GM23248 (cell line): Measurements from ENCODE around the gene SSR2. TPM values are rescaled to one million over a fixed set of nuclear protein-coding genes. Genes with fewer than 3 reads are reported as not detected.
A peak's percentile ranks its signal among the peaks of the same experiment; 100 is the strongest.

Experiments
- DNase-seq: peaks from one replicate; pipeline ENCODE4 v3.0.0-alpha.2; 2015
- H2AFZ ChIP-seq: fragments of 200-600 bp; sonication (generic); 2 replicates; pipeline ENCODE4 v1.6.1; 2016; ENCODE audit warnings: antibody characterized with exemption
- H3F3A ChIP-seq: fragments of 200-600 bp; sonication (generic); 2 replicates; pipeline ENCODE4 v1.6.1; 2016; ENCODE audit warnings: mild to moderate bottlenecking, antibody characterized with exemption, mixed run types; ENCODE audit not compliant: insufficient read depth
- H3K27ac ChIP-seq: fragments of 200-600 bp; sonication (generic); 2 replicates; pipeline ENCODE4 v1.5.1; 2016; ENCODE audit warnings: mild to moderate bottlenecking
- H3K27me3 ChIP-seq: fragments of 200-600 bp; sonication (generic); replicated peaks from 2 replicates; pipeline ENCODE4 v1.6.1; 2016; ENCODE audit warnings: mild to moderate bottlenecking; ENCODE audit not compliant: insufficient read depth
- H3K36me3 ChIP-seq: fragments of 200-600 bp; sonication (generic); 2 replicates; pipeline ENCODE4 v1.6.1; 2016; ENCODE audit warnings: low read depth, mild to moderate bottlenecking
- H3K4me1 ChIP-seq: fragments of 200-600 bp; sonication (generic); 2 replicates; pipeline ENCODE4 v1.6.1; 2016; ENCODE audit warnings: mild to moderate bottlenecking; ENCODE audit not compliant: insufficient read depth
- H3K4me2 ChIP-seq: fragments of 200-600 bp; sonication (generic); one replicate; pipeline ENCODE4 v1.6.1; 2016; ENCODE audit warnings: mild to moderate bottlenecking; ENCODE audit not compliant: unreplicated experiment
- H3K4me3 ChIP-seq: fragments of 200-600 bp; sonication (generic); 2 replicates; pipeline ENCODE4 v1.5.1; 2016; ENCODE audit warnings: mild to moderate bottlenecking
- H3K79me2 ChIP-seq: fragments of 200-600 bp; sonication (generic); 2 replicates; pipeline ENCODE4 v1.6.1; 2016; ENCODE audit warnings: mild to moderate bottlenecking; ENCODE audit not compliant: insufficient read depth
- H3K9ac ChIP-seq: fragments of 200-600 bp; sonication (generic); 2 replicates; pipeline ENCODE4 v1.6.1; 2016; ENCODE audit warnings: mild to moderate bottlenecking
- H3K9me2 ChIP-seq: fragments of 200-600 bp; sonication (generic); 2 replicates; pipeline ENCODE4 v1.6.1; 2016; ENCODE audit warnings: mixed run types, mild to moderate bottlenecking, moderate library complexity; ENCODE audit not compliant: insufficient read depth
- H3K9me3 ChIP-seq: fragments of 200-600 bp; sonication (generic); one replicate; pipeline ENCODE4 v1.6.1; 2017; ENCODE audit warnings: low read depth
- H4K20me1 ChIP-seq: fragments of 200-600 bp; sonication (generic); 2 replicates; pipeline ENCODE4 v1.6.0; 2016; ENCODE audit not compliant: insufficient read depth
- EZH2 ChIP-seq: fragments of 200-600 bp; sonication (generic); IDR thresholded peaks from 2 replicates; pipeline ENCODE4 v1.6.1; 2018; ENCODE audit warnings: antibody characterized with exemption, mild to moderate bottlenecking; ENCODE audit not compliant: insufficient read depth, poor library complexity, severe bottlenecking
- EZH2phosphoT487 ChIP-seq: fragments of 200-600 bp; sonication (generic); IDR thresholded peaks from 2 replicates; pipeline ENCODE4 v1.6.1; 2018; ENCODE audit warnings: antibody characterized with exemption, moderate library complexity, mild to moderate bottlenecking, low read depth; ENCODE audit not compliant: insufficient read depth
- WGBS, 2 experiments: methylation state at CpG; one replicate each; pipeline ENCODE4 v1.1.6; 2015 to 2017; ENCODE audit warnings: low lambda C conversion rate in 2 of 2, low coverage in 1 of 2; ENCODE audit errors: missing lambda C conversion rate in 2 of 2; 5-methylcytosine and 5-hydroxymethylcytosine counted together
- in situ Hi-C: fragments of 300-500 bp; cut with MboI; formaldehyde crosslinking; loops from 2 replicates; pipeline ENCODE4 v1.15.0; 2020
- polyA plus RNA-seq: library from polyadenylated mRNA; unstranded; fragments of >200 nt; fragmentation: Nextera tagmentation; extraction: Ambion mirVana; gene quantifications from 2 replicates; pipeline ENCODE4 v1.2.1, GENCODE V29; 2016
- total RNA-seq: library from RNA; depleted of rRNA; stranded (reverse); fragments of >200 nt; shearing (Covaris generic); gene quantifications from 2 replicates; pipeline ENCODE4 v1.2.3, GENCODE V29; 2014

Gene SSR2
- total and polyA plus RNA-seq, 2 experiments from 2014 or later, result 318 to 695 TPM

DNA sequence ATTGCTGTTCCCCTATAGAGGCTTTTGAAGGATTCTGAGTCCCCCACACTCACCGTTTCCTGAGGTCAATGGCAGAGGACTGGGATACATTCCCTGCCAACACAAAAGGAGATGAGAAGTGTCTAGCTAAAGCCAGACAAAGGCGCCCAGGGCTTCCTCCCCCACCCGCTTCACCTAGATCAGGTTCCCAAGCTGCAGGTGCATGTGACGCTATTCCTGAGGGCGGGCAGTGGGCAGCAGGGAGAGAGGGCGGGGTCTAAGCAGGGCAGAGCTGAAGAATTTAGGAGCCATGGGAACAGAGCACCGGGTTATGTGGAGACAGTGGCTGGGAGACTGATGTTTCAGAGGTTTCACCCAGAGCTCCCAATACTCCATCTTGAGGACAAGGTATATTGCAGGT, 36.4 kb downstream of the SSR2 start:
- H3F3A ChIP-seq, result peaks cover 40% of the 10 kb centered on the region

DNA sequence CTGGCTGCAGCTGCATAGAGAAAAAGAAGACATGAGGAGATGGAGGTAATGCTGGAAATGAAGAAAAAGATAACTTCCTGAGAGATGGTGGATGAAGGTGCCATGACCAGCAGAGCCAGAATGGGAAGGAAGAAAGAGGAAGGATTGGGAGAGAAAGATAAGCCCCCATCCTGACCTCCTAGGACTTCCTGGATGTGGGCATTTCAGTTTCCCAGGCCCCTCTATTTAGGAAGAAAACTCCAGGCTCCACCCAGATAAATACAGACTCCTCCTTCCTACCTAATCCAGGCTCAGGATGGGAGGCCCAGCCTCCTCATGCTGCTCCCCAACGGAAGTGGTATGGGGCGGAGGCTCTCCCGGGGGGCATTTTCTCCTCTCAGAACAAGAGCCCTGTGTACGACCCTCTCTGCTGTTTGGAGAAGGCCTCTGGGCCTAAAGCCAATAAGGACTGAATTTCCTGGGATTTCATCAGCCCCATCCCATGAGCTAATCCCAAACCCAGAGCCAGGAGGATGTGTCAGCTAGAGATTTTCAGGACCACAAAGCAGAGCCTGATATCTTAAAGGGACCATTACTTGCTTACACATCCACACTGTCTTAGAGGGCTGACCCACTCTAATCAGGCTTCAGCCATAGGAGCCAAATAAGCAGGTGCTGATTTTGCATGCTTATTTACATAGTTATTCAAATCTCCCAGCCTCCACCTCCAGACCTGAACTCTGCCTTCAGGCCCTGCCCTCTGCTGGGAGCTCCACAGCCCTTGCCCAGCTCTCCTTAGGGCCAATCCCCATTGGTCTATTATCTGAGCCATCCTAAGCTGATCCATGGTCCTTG, 37.3 kb downstream of the SSR2 start:
- peak overlapping the region; percentile 94 for H3K4me3 ChIP-seq
- 0 to 3% methylated on average over 4 of the region's 4 CpGs for WGBS, 2 experiments
- in situ Hi-C loops, result no loop called here
- H2AFZ ChIP-seq, result 0 out of 2 replicates have a peak overlapping the region, but pooled peaks have one; percentile 9
- no peaks in the 10 kb centered on the region for H3K27me3 ChIP-seq
- H3K79me2 ChIP-seq, result peaks cover 48% of the 10 kb centered on the region
- peaks cover 47% of the 10 kb centered on the region for H3F3A ChIP-seq
- peak overlapping the region; percentile 97 for H3K9ac ChIP-seq
- peaks cover 35% of the 10 kb centered on the region for H3K4me1 ChIP-seq
- H3K9me3 ChIP-seq, result no peaks in the 10 kb centered on the region
- 0 out of 2 replicates have a peak, but pooled peaks cover 2% of the 10 kb centered on the region for H3K36me3 ChIP-seq
- H3K9me2 ChIP-seq, result no peaks in the 10 kb centered on the region
- peak; percentile 95 for DNase-seq
- peak overlapping the region; percentile 97 for H3K4me2 ChIP-seq
- peak overlapping the region; percentile 96 for H3K27ac ChIP-seq
- TF ChIP-seq EZH2phosphoT487 (no peak), EZH2 (no peak)
- no peaks in the 10 kb centered on the region for H4K20me1 ChIP-seq

More for the DNA sequence above, 36.4 kb downstream of the SSR2 start:
- 79 to 80% methylated on average over 7 of the region's 7 CpGs for WGBS, 2 experiments
- in situ Hi-C loops, result no loop called here
- Histone ChIP-seq H3K9me3 (no peaks in the 10 kb centered on the region), H3K4me3 (no peak overlapping the region), H4K20me1 (no peaks in the 10 kb centered on the region), H2AFZ (no peak overlapping the region), H3K4me2 (no peak overlapping the region), H3K36me3 (0 out of 2 replicates have a peak, but pooled peaks cover 2% of the 10 kb centered on the region), H3K27me3 (no peaks in the 10 kb centered on the region), H3K27ac (peak overlapping the region; percentile 96), H3K4me1 (peaks cover 43% of the 10 kb centered on the region), H3K9me2 (no peaks in the 10 kb centered on the region), H3K79me2 (peaks cover 39% of the 10 kb centered on the region), H3K9ac (peak overlapping the region; percentile 97)
- TF ChIP-seq EZH2 (no peak), EZH2phosphoT487 (no peak)
- DNase-seq, result no peak

DNA sequence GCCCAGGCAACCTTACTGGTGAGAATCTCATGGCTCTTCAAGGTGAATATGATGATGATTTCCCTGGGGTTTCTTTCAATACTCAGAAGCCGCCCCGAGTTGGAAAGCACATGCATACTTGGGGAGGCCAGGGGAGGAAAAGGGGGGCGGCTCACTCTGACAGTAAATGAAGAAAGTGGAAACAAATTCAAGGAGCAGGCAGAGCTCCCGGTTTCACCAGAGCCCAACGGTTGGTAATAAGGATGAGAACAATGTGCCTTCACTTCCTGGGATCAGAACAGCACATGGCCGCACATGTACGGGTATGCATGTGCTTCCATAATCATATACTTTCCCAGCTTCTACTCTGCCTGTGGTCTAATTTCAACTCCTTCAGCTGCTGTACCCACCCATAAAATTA, 38.6 kb downstream of the SSR2 start:
- Histone ChIP-seq H3K9me3 (no peaks in the 10 kb centered on the region), H3K9me2 (no peaks in the 10 kb centered on the region), H3K79me2 (peaks cover 61% of the 10 kb centered on the region), H3F3A (peaks cover 50% of the 10 kb centered on the region), H3K4me1 (peaks cover 35% of the 10 kb centered on the region), H3K36me3 (0 out of 2 replicates have a peak, but pooled peaks cover 2% of the 10 kb centered on the region), H3K4me3 (peak overlapping the region; percentile 94), H3K9ac (peak overlapping the region; percentile 97), H3K27ac (peak overlapping the region; percentile 96), H2AFZ (no peak overlapping the region), H4K20me1 (no peaks in the 10 kb centered on the region), H3K4me2 (peak overlapping the region; percentile 97), H3K27me3 (no peaks in the 10 kb centered on the region)
- in situ Hi-C loops, result no loop called here
- peak; percentile 50 for DNase-seq
- 11 to 20% methylated on average over 7 of the region's 7 CpGs for WGBS, 2 experiments
- TF ChIP-seq EZH2phosphoT487 (no peak), EZH2 (no peak)

DNA sequence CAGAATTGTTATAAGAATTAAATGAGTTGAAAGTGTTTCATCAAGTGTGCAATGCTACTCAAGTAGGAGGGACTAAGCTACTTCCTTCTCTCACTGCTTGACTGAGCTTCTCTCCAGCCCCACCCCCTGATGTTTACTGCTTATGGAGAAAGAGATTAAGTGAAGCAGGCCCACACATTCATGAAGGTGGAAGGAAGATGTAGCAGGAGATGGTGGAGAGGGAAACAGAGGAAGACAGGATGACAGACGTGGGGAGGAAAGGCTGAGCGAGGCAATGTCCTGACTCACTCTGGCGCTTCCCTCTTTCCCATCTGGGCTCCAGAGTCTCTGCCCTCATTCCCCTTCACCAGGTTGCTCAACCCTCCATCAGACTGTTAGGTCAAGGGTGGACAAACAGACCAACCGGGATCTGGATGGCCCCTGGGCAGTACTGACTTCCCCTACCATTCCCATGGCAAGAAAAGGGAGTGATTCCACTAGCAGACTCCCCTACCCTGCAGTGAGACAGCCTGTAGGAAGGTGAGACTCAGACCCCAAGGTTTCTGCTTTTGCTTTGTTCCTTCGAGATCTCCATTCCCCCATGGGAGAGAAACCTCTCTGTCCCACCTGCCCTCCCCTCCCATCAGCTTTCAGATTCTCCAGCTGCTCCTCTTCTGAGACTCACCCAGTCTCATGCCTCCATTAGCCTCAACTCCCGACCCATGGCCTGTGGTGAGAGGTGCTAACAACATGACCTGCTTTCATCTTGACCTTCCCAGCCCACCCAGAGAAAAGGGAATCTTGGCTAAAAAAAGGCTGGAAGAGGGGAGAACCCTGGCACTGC, 39.3 kb downstream of the SSR2 start:
- Histone ChIP-seq H4K20me1 (no peaks in the 10 kb centered on the region), H3K9ac (peak overlapping the region; percentile 97), H3K79me2 (peaks cover 68% of the 10 kb centered on the region), H3K27me3 (no peaks in the 10 kb centered on the region), H3K9me3 (no peaks in the 10 kb centered on the region), H3K27ac (peak overlapping the region; percentile 96), H3F3A (peaks cover 53% of the 10 kb centered on the region), H2AFZ (no peak overlapping the region), H3K9me2 (no peaks in the 10 kb centered on the region), H3K4me1 (peaks cover 35% of the 10 kb centered on the region), H3K4me3 (peak overlapping the region; percentile 94), H3K36me3 (0 out of 2 replicates have a peak, but pooled peaks cover 2% of the 10 kb centered on the region), H3K4me2 (peak overlapping the region; percentile 97)
- no peak for TF ChIP-seq EZH2phosphoT487
- TF ChIP-seq EZH2, result no peak
- DNase-seq, result peak; percentile 90
- in situ Hi-C loops, result no loop called here
- 19 to 21% methylated on average over 6 of the region's 6 CpGs for WGBS, 2 experiments
